ENCODE measurements around the gene IL1RN.

The IL1RN gene

DNA sequence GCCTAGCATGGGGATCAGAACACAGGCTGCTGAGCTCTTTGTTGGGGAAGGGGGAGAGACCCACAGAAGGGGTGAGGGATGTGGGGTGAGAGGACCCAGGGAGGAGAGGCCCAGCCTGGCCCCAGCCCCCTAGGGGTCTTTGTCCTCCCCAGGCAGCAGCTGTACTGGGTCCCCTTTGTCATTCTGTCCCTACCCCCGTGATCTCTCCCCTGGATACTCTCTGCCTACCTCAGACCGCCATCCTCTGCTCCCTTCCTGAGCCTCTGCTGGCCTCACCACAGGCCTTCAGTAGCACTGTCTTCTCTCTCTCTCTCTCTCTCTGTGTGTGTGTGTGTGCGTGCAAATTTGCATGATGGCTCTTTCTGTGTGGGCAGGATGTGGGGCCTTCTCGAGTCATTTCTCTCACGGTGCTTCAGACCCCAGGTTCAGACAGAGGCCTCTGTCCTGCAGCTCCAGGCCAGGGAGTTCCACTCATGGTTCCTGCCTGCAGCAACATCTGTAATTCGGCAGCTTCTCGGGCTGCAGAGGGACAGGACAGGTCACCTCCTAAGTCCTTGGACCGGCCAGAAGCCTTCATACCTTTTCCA lies 47.7 kb downstream of the IL1RN start:
- TF ChIP-seq CTCF (IDR thresholded peaks at IDR 0.05; ENCODE audit: control insufficient read depth, extremely low read depth, insufficient read depth), result no peak
- DNase-seq (ENCODE audit: low read depth), result no peak
- no peak overlapping the region for H3K4me3 ChIP-seq (ENCODE audit: low read depth, low read length)

DNA sequence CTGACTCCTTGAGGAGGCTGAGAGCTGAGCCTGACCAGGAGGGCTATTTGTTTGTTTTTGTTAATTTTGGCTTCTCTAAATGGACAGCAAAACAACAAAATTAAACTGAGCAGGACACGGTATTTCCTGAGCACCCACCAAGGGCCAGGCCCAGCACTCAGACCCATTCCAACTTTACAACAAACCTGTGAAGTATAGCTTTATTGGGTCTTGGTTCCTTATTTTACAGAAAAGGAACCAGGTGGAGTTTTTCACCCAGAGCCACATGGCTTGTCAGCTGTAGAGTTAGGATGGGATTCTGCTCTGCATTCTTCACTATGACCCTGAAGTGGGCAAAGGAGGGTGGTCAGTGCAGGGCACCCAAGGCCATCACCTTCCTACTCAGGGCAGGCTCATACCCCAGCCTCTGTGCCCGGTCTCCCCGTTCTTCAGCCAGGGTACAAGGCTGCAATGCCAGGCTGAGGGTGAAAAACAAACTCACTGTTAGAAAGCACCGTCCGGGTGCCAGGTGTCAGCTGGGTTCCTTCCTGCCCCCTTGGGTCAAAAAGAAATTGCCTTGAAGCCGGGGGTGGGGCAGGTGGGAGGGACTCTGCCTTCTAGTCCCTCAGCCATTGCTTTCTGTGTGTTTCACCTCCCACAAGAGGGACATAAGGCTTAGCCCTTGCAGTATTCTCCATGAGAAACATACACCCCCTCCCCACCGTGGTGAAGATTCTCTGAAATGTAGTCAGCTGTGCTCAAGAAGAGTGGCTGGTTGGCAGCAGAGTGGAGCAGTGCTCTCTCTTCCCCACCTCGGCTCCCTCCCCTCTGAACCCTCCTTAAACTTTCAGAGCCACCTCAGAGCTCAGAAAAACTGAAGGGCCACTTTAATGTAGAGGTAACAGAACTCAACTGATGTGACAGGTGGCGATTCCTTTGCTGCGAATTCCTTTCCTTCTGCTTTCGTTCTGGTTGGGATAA lies 48.6 kb downstream of the IL1RN start:
- no peak overlapping the region for H3K4me3 ChIP-seq (ENCODE audit: low read depth, low read length)
- no peak for DNase-seq (ENCODE audit: low read depth)
- no peak for TF ChIP-seq CTCF (IDR thresholded peaks at IDR 0.05; ENCODE audit: control insufficient read depth, extremely low read depth, insufficient read depth)

DNA sequence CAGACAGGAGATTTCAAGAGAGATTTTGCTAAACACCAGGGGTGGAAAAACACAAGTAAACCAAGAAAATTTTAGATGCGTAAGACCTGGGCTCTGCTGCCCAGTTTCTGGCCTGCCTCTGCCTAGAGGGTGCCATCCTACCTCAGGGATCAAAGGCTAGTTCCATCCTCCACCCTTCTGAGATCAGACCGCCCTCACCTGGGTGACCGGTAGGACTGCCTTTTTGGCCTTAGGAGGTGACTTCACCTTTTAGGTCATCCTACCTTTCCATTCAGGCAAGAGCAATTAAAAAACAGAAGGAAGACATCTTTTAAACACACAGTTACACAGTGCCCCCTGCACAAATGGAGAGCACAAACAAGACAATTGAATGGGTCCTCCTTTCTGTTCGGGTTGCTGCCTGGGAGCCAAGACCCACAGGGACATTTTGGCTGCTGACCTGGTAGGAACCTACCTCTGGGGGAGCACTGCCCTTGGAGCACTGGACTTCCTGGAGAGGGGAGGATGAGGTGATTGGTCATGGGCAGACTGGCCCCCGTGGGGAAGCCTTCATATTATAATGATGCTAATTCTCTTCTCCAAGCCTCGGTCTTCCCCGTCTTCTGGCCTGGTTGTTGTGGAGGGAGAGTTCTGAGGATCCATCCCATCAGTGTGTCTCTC lies 49.4 kb downstream of the IL1RN start:
- DNase-seq (ENCODE audit: low read depth), result no peak
- no peak overlapping the region for H3K4me3 ChIP-seq (ENCODE audit: low read depth, low read length)
- TF ChIP-seq CTCF (IDR thresholded peaks at IDR 0.05; ENCODE audit: control insufficient read depth, extremely low read depth, insufficient read depth), result no peak

DNA sequence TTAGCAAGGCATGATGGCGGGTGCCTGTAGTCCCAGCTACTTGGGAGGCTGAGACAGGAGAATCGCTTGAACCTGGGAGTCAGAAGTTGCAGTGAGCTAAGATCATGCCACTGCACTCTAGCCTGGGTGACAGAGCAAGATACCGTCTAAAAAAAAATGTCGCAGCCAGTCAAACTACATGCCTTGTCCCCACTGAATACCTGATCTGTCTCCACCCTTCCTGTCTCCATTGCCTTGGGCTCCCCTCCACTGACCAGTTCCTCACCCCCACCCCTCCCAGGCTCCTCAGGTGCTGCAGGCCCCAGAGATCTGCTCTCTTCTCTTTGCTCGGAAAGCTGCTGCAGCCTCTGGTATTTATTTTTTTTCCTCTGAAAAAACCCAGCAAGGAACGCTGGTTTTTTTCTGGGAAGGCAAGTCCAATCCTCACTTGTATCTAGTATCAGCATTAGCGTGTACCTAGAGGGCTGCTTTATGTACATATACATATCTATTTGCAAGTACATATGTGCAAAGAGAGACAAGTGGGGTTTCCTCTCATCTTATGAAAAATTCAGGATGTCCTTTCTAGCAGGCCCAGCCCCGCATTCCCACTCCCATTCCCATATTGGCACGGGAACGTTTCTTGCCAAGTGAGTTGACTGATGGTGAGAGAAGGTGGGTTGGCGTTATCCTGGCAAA lies 50.8 kb downstream of the IL1RN start:
- TF ChIP-seq CTCF (IDR thresholded peaks at IDR 0.05; ENCODE audit: control insufficient read depth, extremely low read depth, insufficient read depth), result no peak
- H3K4me3 ChIP-seq (ENCODE audit: low read depth, low read length), result no peak overlapping the region

DNA sequence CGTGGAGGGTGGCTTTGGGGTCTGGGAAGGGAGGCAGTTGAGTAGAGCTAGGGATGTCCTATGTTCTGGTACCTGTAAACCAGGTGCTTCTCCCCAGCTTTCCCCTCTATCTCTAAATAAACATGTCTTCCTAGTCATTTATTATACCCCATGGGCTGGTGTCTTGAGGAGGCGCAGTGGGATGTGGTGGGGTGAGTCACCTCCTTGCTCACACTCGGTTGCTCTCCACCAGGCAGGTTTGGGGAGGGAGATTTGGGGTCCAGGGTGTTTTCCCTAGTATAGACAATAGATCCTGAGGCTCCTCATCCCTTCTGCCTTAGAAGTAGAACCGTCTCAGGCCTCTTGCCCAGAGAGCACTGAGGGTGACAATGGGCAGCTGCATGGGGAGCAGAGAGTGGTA lies 51.5 kb downstream of the IL1RN start:
- no peak for TF ChIP-seq CTCF (IDR thresholded peaks at IDR 0.05; ENCODE audit: control insufficient read depth, extremely low read depth, insufficient read depth)
- DNase-seq (ENCODE audit: low read depth), result no peak
- no peak overlapping the region for H3K4me3 ChIP-seq (ENCODE audit: low read depth, low read length)

More for the DNA sequence above, 50.8 kb downstream of the IL1RN start:
- DNase-seq (ENCODE audit: low read depth), result no peak

GRCh38 chr2:113179446-113180045 lies 52.1 kb downstream of the IL1RN start:
- TF ChIP-seq CTCF (IDR thresholded peaks at IDR 0.05; ENCODE audit: control insufficient read depth, extremely low read depth, insufficient read depth), result no peak
- no peak overlapping the region for H3K4me3 ChIP-seq (ENCODE audit: low read depth, low read length)
- DNase-seq (ENCODE audit: low read depth), result no peak
